Measurements from ENCODE around the gene FERMT2. TPM values are rescaled to one million over a fixed set of nuclear protein-coding genes. Genes with fewer than 3 reads are reported as not detected.
"Not testable (repeated sequence)": the region's sequence is repeated elsewhere in the genome, so short reads cannot be mapped to it uniquely, and the experiment has no call there.

The FERMT2 gene
- total RNA-seq, 1 donor from 2014 or later: 304 TPM

DNA sequence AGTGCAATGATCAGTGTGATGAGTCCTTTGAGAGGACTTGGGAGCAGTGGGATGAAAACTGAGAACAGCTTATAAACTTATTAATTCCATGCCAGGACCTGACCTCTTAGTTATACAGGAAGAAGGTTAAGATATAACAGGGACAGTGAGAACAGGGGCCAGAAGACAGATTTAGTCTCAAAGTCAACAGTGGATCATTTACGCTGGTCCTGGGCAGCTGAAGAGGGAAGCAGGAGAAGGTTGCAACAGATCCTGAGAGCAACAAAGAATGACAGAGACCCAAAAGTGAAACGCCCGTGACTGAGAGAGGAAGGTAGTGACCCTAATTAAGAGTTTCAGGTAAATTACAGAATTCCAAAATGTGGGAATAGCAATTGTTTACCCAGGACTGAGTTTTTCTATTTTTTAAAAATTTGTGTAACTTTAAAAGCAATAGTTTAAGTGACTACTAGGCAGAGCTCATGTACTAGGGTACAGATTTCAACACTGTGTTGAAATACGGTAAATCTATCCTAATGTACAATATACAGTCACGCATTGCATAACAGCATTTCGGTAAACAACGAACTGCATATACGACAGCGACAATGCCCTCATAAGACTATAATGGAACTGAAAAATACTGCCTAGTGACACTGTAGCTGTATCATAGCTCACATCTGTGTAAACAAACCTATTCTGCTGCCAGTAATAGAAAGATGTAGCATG is 81.8 kb downstream of the FERMT2 start:
- Mint-ChIP-seq H3K9me3 (ENCODE audit: unreplicated experiment) (no peaks in the 10 kb centered on the region), H3K27me3 (ENCODE audit: unreplicated experiment) (no peaks in the 10 kb centered on the region), H3K36me3 (ENCODE audit: unreplicated experiment) (peaks cover 39% of the 10 kb centered on the region), H3K4me3 (ENCODE audit: unreplicated experiment) (no peak overlapping the region), H3K27ac (ENCODE audit: unreplicated experiment) (no peak overlapping the region), H3K4me1 (ENCODE audit: unreplicated experiment) (peaks cover 45% of the 10 kb centered on the region)
- no peak for DNase-seq (ENCODE audit: extremely low spot score, unreplicated experiment)
- TF ChIP-seq, protein P1, sequence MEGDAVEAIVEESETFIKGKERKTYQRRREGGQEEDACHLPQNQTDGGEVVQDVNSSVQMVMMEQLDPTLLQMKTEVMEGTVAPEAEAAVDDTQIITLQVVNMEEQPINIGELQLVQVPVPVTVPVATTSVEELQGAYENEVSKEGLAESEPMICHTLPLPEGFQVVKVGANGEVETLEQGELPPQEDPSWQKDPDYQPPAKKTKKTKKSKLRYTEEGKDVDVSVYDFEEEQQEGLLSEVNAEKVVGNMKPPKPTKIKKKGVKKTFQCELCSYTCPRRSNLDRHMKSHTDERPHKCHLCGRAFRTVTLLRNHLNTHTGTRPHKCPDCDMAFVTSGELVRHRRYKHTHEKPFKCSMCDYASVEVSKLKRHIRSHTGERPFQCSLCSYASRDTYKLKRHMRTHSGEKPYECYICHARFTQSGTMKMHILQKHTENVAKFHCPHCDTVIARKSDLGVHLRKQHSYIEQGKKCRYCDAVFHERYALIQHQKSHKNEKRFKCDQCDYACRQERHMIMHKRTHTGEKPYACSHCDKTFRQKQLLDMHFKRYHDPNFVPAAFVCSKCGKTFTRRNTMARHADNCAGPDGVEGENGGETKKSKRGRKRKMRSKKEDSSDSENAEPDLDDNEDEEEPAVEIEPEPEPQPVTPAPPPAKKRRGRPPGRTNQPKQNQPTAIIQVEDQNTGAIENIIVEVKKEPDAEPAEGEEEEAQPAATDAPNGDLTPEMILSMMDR (IDR thresholded peaks at IDR 0.05): no peak

DNA sequence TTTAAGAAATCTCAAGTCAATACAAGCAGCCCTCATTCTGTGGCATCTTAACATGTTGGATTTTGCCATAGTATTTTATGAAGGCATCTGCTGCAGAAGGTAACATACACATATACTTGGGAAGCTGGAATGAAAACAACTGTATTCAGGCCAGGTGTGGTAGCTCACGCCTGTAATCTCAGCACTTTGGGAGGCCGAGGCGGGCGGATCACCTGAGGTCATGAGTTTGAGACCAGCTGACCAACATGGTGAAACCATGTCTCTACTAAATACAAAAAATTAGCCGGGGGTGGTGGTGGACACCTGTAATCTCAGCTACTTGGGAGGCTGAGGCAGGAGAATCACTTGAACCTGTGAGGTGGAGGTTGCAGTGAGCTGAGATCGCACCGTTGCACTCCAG is 86.0 kb downstream of the FERMT2 start:
- not testable (repeated sequence) for H3K27me3 Mint-ChIP-seq (ENCODE audit: unreplicated experiment); DNase-seq (ENCODE audit: extremely low spot score, unreplicated experiment); H3K9me3 Mint-ChIP-seq (ENCODE audit: unreplicated experiment); H3K4me3 Mint-ChIP-seq (ENCODE audit: unreplicated experiment)
- Mint-ChIP-seq H3K36me3 (ENCODE audit: unreplicated experiment) (peaks cover 19% of the 10 kb centered on the region), H3K4me1 (ENCODE audit: unreplicated experiment) (peaks cover 47% of the 10 kb centered on the region), H3K27ac (ENCODE audit: unreplicated experiment) (peak overlapping the region; percentile 80)

DNA sequence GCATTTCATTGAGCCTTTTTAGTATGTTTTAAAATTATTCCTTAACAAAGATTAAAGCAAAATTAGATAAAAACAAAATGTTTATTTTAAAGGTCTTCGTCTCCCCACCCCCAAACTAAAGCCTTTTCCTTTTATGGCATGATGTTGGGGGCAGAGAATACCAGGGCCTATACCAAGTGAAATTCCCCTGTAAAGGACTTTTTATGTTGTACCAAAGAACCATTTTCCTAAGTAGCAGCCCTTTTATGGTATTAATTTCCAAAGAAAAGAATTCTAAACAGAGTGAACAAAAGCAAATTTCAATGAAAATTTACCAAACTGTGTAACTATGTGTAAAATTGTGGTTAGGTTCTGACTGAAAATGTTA is 87.5 kb downstream of the FERMT2 start:
- H3K27ac Mint-ChIP-seq (ENCODE audit: unreplicated experiment): peak overlapping the region; percentile 95
- no peaks in the 10 kb centered on the region for H3K9me3 Mint-ChIP-seq (ENCODE audit: unreplicated experiment)
- TF ChIP-seq, protein P1 (IDR thresholded peaks at IDR 0.05): no peak
- peaks cover 32% of the 10 kb centered on the region for H3K36me3 Mint-ChIP-seq (ENCODE audit: unreplicated experiment)
- no peak overlapping the region for H3K4me3 Mint-ChIP-seq (ENCODE audit: unreplicated experiment)
- H3K4me1 Mint-ChIP-seq (ENCODE audit: unreplicated experiment): peaks cover 47% of the 10 kb centered on the region
- DNase-seq (ENCODE audit: extremely low spot score, unreplicated experiment): no peak
- no peaks in the 10 kb centered on the region for H3K27me3 Mint-ChIP-seq (ENCODE audit: unreplicated experiment)

DNA sequence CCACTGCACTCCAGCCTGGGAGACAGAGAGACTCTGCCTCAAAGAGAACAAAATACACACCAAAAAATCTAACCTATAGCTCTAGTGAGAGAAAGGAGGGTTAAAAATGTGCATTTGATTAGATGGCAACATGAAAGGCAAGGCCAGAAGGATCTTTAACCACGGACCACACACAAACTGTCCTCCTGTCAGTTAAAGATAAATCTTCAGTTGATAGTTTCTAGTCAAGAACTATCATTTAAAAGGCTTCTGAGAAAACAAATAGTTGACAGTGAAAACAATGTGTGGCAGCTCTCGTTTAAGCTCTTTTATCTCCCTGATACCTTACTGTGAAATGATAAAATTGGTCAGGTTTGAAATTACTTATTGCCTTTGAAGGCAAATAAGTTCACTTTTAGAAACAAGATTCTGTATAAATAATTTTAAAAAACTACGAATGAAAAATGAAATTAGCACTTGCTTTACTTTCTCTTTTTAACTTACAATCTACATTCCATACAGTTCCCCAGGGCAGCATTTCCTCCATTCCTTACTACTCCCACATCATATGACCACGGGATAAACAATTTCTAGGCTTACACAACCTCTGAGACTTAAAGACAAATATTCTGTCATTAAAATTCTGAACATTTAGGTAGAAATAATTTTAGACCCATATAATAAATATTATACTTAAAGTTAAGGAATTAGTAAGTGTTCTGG is 88.1 kb downstream of the FERMT2 start:
- Mint-ChIP-seq H3K4me3 (ENCODE audit: unreplicated experiment) (peak overlapping the region; percentile 60), H3K36me3 (ENCODE audit: unreplicated experiment) (peaks cover 38% of the 10 kb centered on the region), H3K4me1 (ENCODE audit: unreplicated experiment) (peaks cover 47% of the 10 kb centered on the region), H3K9me3 (ENCODE audit: unreplicated experiment) (no peaks in the 10 kb centered on the region), H3K27ac (ENCODE audit: unreplicated experiment) (peak overlapping the region; percentile 95), H3K27me3 (ENCODE audit: unreplicated experiment) (no peaks in the 10 kb centered on the region)
- TF ChIP-seq, protein P1 (IDR thresholded peaks at IDR 0.05): no peak
- no peak for DNase-seq (ENCODE audit: extremely low spot score, unreplicated experiment)

DNA sequence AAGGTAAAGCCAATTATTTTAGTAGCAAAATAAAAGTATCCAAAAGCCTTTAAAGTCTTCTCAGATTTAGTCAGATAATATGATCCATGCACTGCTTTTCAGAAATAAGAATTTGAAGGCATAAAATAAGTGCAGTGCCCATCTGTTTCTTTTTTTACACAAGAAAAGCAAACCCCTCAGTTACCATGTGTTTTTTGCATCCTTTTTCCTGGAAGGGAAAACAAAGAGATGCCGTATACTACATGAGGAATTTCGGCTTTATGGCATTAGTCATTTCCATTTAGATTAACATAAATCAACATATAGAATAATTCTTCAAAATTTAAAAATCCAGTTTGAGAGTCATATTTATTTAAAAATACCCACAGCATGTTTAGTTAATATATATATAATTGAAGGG is 89.4 kb downstream of the FERMT2 start:
- Mint-ChIP-seq H3K27me3 (ENCODE audit: unreplicated experiment) (no peaks in the 10 kb centered on the region), H3K4me3 (ENCODE audit: unreplicated experiment) (no peak overlapping the region), H3K4me1 (ENCODE audit: unreplicated experiment) (peaks cover 47% of the 10 kb centered on the region), H3K9me3 (ENCODE audit: unreplicated experiment) (no peaks in the 10 kb centered on the region), H3K36me3 (ENCODE audit: unreplicated experiment) (peaks cover 47% of the 10 kb centered on the region), H3K27ac (ENCODE audit: unreplicated experiment) (peak overlapping the region; percentile 95)
- TF ChIP-seq, protein P1 (IDR thresholded peaks at IDR 0.05): no peak
- DNase-seq (ENCODE audit: extremely low spot score, unreplicated experiment): no peak
